ENCODE measurements around the gene DISP3.
A peak's percentile ranks its signal among the peaks of the same experiment; 100 is the strongest.

The DISP3 gene

DNA sequence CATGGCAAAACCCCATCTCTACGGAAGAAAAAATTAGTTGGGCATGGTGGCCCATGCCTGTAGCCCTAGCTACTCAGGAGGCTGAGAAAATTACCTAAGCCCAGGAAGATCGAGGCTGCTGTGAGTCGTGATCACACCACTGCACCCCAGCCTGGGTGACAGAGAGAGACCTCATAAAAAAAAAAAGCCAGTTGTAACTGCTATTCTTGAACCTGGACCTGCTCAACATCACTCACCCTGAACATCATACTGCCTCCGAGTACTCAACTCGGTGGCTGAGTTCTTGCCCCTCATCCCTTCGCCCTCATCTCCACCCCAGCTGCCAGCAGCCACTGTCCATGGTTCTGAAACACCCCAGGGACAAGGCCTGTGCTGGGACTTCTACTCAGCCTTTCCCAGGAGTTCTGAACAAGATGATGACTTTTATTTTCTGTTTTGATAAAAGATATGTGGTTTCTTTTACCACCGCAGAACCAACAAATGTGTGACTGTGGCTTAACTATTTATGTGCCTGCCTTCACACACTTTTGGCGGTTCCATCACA is 5.4 kb upstream of the DISP3 start:
- Histone ChIP-seq H3K9me3 (ENCODE audit: control insufficient read depth in 1 of 2, low read length in 2 of 2) (no peaks in the 10 kb centered on the region), H3K4me1 (ENCODE audit: control insufficient read depth in 1 of 2, insufficient read depth in 2 of 2, low read length in 2 of 2) (no peaks in the 10 kb centered on the region), H3K27ac (ENCODE audit: low read depth, low read length) (no peak overlapping the region), H3K36me3 (ENCODE audit: control insufficient read depth in 1 of 2, insufficient read depth in 2 of 2, low read length in 2 of 2) (no peaks in the 10 kb centered on the region), H3K27me3 (ENCODE audit: control insufficient read depth in 1 of 2, insufficient read depth in 2 of 2, low read length in 2 of 2) (peaks cover 8 to 19% of the 10 kb centered on the region in 2 donors), H3K4me3 (ENCODE audit: low read depth in 1 of 2, low read length in 2 of 2) (no peak overlapping the region), H3K9ac (ENCODE audit: low read depth in 1 of 2, low read length in 2 of 2) (no peak overlapping the region)

GRCh38 chr1:11474826-11475225 is 4.1 kb upstream of the DISP3 start:
- Histone ChIP-seq H3K4me3 (ENCODE audit: low read depth in 1 of 2, low read length in 2 of 2) (no peak overlapping the region), H3K9me3 (ENCODE audit: control insufficient read depth in 1 of 2, low read length in 2 of 2) (no peaks in the 10 kb centered on the region), H3K36me3 (ENCODE audit: control insufficient read depth in 1 of 2, insufficient read depth in 2 of 2, low read length in 2 of 2) (no peaks in the 10 kb centered on the region), H3K9ac (ENCODE audit: low read depth in 1 of 2, low read length in 2 of 2) (no peak overlapping the region), H3K4me1 (ENCODE audit: control insufficient read depth in 1 of 2, insufficient read depth in 2 of 2, low read length in 2 of 2) (peaks cover 0 to 4% of the 10 kb centered on the region in 2 donors), H3K27ac (ENCODE audit: low read depth, low read length) (no peak overlapping the region), H3K27me3 (ENCODE audit: control insufficient read depth in 1 of 2, insufficient read depth in 2 of 2, low read length in 2 of 2) (peaks cover 13 to 25% of the 10 kb centered on the region in 2 donors)

GRCh38 chr1:11475748-11476147 is 3.2 kb upstream of the DISP3 start:
- Histone ChIP-seq H3K9ac (ENCODE audit: low read depth in 1 of 2, low read length in 2 of 2) (no peak overlapping the region), H3K4me1 (ENCODE audit: control insufficient read depth in 1 of 2, insufficient read depth in 2 of 2, low read length in 2 of 2) (peaks cover 0 to 4% of the 10 kb centered on the region in 2 donors), H3K4me3 (ENCODE audit: low read depth in 1 of 2, low read length in 2 of 2) (no peak overlapping the region), H3K27ac (ENCODE audit: low read depth, low read length) (no peak overlapping the region), H3K27me3 (ENCODE audit: control insufficient read depth in 1 of 2, insufficient read depth in 2 of 2, low read length in 2 of 2) (peaks cover 21 to 32% of the 10 kb centered on the region in 2 donors), H3K9me3 (ENCODE audit: control insufficient read depth in 1 of 2, low read length in 2 of 2) (no peaks in the 10 kb centered on the region), H3K36me3 (ENCODE audit: control insufficient read depth in 1 of 2, insufficient read depth in 2 of 2, low read length in 2 of 2) (no peaks in the 10 kb centered on the region)

GRCh38 chr1:11479375-11479979 is 522 bp downstream of the DISP3 start:
- no peaks in the 10 kb centered on the region for H3K36me3 ChIP-seq (ENCODE audit: control insufficient read depth in 1 of 2, insufficient read depth in 2 of 2, low read length in 2 of 2)

GRCh38 chr1:11481019-11481418 is 2.1 kb downstream of the DISP3 start:
- H3K27ac ChIP-seq (ENCODE audit: low read depth, low read length): no peak overlapping the region
- no peaks in the 10 kb centered on the region for H3K9me3 ChIP-seq (ENCODE audit: control insufficient read depth in 1 of 2, low read length in 2 of 2)
- no peak overlapping the region for H3K4me3 ChIP-seq (ENCODE audit: low read depth in 1 of 2, low read length in 2 of 2)
- H3K4me1 ChIP-seq (ENCODE audit: control insufficient read depth in 1 of 2, insufficient read depth in 2 of 2, low read length in 2 of 2): peaks cover 0 to 4% of the 10 kb centered on the region in 2 donors
- peaks cover 31 to 35% of the 10 kb centered on the region in 2 donors for H3K27me3 ChIP-seq (ENCODE audit: control insufficient read depth in 1 of 2, insufficient read depth in 2 of 2, low read length in 2 of 2)
- no peak overlapping the region for H3K9ac ChIP-seq (ENCODE audit: low read depth in 1 of 2, low read length in 2 of 2)
- H3K36me3 ChIP-seq (ENCODE audit: control insufficient read depth in 1 of 2, insufficient read depth in 2 of 2, low read length in 2 of 2): no peaks in the 10 kb centered on the region

More at GRCh38 chr1:11479375-11479979, 522 bp downstream of the DISP3 start:
- Histone ChIP-seq H3K9me3 (ENCODE audit: control insufficient read depth in 1 of 2, low read length in 2 of 2) (no peaks in the 10 kb centered on the region), H3K4me1 (ENCODE audit: control insufficient read depth in 1 of 2, insufficient read depth in 2 of 2, low read length in 2 of 2) (peaks cover 0 to 4% of the 10 kb centered on the region in 2 donors), H3K27ac (ENCODE audit: low read depth, low read length) (no peak overlapping the region), H3K27me3 (ENCODE audit: control insufficient read depth in 1 of 2, insufficient read depth in 2 of 2, low read length in 2 of 2) (peaks cover 27 to 40% of the 10 kb centered on the region in 2 donors), H3K9ac (ENCODE audit: low read depth in 1 of 2, low read length in 2 of 2) (no peak overlapping the region), H3K4me3 (ENCODE audit: low read depth in 1 of 2, low read length in 2 of 2) (peak overlapping the region; percentile 43 to 59)

DNA sequence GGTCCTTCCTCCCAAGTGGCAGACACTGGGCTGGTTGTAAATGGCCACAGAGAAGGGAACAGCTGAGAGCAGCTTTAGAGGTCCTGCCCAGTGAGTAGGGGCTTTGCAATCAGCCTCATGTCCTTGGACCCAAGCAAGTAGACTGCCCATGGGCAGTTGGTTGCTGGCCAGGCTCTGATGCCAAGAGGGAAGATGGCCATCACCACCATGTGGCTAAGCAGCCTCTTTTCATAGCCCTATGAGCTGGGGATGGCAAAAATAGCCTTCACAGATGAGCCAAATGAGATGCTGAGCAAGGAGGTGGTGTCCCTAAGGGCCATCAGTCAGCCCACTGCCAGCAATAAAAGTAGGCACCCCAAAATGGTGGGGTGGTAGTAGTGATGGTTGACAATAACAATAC is 3.2 kb downstream of the DISP3 start:
- H3K9me3 ChIP-seq (ENCODE audit: control insufficient read depth in 1 of 2, low read length in 2 of 2): no peaks in the 10 kb centered on the region
- H3K36me3 ChIP-seq (ENCODE audit: control insufficient read depth in 1 of 2, insufficient read depth in 2 of 2, low read length in 2 of 2): no peaks in the 10 kb centered on the region
- H3K27ac ChIP-seq (ENCODE audit: low read depth, low read length): no peak overlapping the region
- H3K9ac ChIP-seq (ENCODE audit: low read depth in 1 of 2, low read length in 2 of 2): no peak overlapping the region
- peaks cover 0 to 4% of the 10 kb centered on the region in 2 donors for H3K4me1 ChIP-seq (ENCODE audit: control insufficient read depth in 1 of 2, insufficient read depth in 2 of 2, low read length in 2 of 2)
- no peak overlapping the region for H3K4me3 ChIP-seq (ENCODE audit: low read depth in 1 of 2, low read length in 2 of 2)
- H3K27me3 ChIP-seq (ENCODE audit: control insufficient read depth in 1 of 2, insufficient read depth in 2 of 2, low read length in 2 of 2): peaks cover 32 to 34% of the 10 kb centered on the region in 2 donors

- Histone ChIP-seq H3K27me3 (ENCODE audit: control insufficient read depth in 1 of 2, insufficient read depth in 2 of 2, low read length in 2 of 2) (peaks cover 27 to 34% of the 10 kb centered on the region in 2 donors), H3K9me3 (ENCODE audit: control insufficient read depth in 1 of 2, low read length in 2 of 2) (no peaks in the 10 kb centered on the region), H3K4me1 (ENCODE audit: control insufficient read depth in 1 of 2, insufficient read depth in 2 of 2, low read length in 2 of 2) (peaks cover 0 to 4% of the 10 kb centered on the region in 2 donors), H3K9ac (ENCODE audit: low read depth in 1 of 2, low read length in 2 of 2) (no peak overlapping the region), H3K4me3 (ENCODE audit: low read depth in 1 of 2, low read length in 2 of 2) (no peak overlapping the region), H3K27ac (ENCODE audit: low read depth, low read length) (no peak overlapping the region), H3K36me3 (ENCODE audit: control insufficient read depth in 1 of 2, insufficient read depth in 2 of 2, low read length in 2 of 2) (no peaks in the 10 kb centered on the region)
These were observed 3.9 kb downstream of the DISP3 start for GRCh38 chr1:11482701-11483479.

- Histone ChIP-seq H3K4me3 (ENCODE audit: low read depth in 1 of 2, low read length in 2 of 2) (no peak overlapping the region), H3K27ac (ENCODE audit: low read depth, low read length) (no peak overlapping the region), H3K36me3 (ENCODE audit: control insufficient read depth in 1 of 2, insufficient read depth in 2 of 2, low read length in 2 of 2) (no peaks in the 10 kb centered on the region), H3K9ac (ENCODE audit: low read depth in 1 of 2, low read length in 2 of 2) (no peak overlapping the region), H3K4me1 (ENCODE audit: control insufficient read depth in 1 of 2, insufficient read depth in 2 of 2, low read length in 2 of 2) (peaks cover 0 to 4% of the 10 kb centered on the region in 2 donors), H3K27me3 (ENCODE audit: control insufficient read depth in 1 of 2, insufficient read depth in 2 of 2, low read length in 2 of 2) (peaks cover 27 to 29% of the 10 kb centered on the region in 2 donors), H3K9me3 (ENCODE audit: control insufficient read depth in 1 of 2, low read length in 2 of 2) (no peaks in the 10 kb centered on the region)
These were observed 4.8 kb downstream of the DISP3 start for GRCh38 chr1:11483581-11484320.

DNA sequence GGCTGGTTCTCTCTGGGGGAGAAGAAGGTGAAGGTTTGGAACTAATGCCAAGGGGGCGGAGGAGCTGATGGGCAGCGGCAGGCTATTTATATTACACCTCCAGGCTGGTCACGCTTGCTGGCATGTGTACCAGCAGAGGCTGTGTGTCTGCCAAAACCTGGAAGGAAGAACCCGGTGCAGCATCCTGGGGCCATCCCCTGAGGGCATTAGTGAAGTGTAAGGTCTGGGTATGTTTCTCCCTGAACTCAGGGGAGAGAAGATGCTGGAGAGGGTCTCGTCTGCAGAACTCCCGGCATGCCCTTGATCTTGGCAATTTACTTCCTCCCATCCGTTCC is 5.3 kb downstream of the DISP3 start:
- no peaks in the 10 kb centered on the region for H3K36me3 ChIP-seq (ENCODE audit: control insufficient read depth in 1 of 2, insufficient read depth in 2 of 2, low read length in 2 of 2)
- H3K9me3 ChIP-seq (ENCODE audit: control insufficient read depth in 1 of 2, low read length in 2 of 2): no peaks in the 10 kb centered on the region
- H3K4me3 ChIP-seq (ENCODE audit: low read depth in 1 of 2, low read length in 2 of 2): no peak overlapping the region
- H3K27ac ChIP-seq (ENCODE audit: low read depth, low read length): no peak overlapping the region
- no peak overlapping the region for H3K9ac ChIP-seq (ENCODE audit: low read depth in 1 of 2, low read length in 2 of 2)
- peaks cover 26 to 27% of the 10 kb centered on the region in 2 donors for H3K27me3 ChIP-seq (ENCODE audit: control insufficient read depth in 1 of 2, insufficient read depth in 2 of 2, low read length in 2 of 2)
- H3K4me1 ChIP-seq (ENCODE audit: control insufficient read depth in 1 of 2, insufficient read depth in 2 of 2, low read length in 2 of 2): peaks cover 0 to 3% of the 10 kb centered on the region in 2 donors

DNA sequence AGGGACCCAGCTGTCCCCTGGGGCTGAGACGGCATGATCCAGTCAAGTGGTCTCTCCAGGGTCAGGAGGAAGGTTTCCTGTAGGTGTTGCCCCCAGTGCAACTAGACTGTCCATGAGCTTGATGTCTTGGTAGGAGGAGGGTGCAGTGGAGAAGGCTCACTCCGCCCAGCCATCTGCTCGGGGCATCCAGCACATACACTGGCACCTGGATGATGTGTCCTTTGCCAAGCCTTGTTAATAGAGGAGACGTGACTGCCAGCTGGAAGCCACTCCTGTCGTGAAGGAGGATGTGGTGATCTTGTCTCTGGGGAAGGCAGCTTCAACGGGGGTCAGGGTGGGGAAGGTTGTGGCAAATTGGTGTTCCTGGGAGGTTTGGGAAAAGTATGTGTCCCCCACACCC is 6.2 kb downstream of the DISP3 start:
- Histone ChIP-seq H3K36me3 (ENCODE audit: control insufficient read depth in 1 of 2, insufficient read depth in 2 of 2, low read length in 2 of 2) (no peaks in the 10 kb centered on the region), H3K27me3 (ENCODE audit: control insufficient read depth in 1 of 2, insufficient read depth in 2 of 2, low read length in 2 of 2) (peaks cover 18 to 22% of the 10 kb centered on the region in 2 donors), H3K27ac (ENCODE audit: low read depth, low read length) (no peak overlapping the region), H3K4me3 (ENCODE audit: low read depth in 1 of 2, low read length in 2 of 2) (no peak overlapping the region), H3K9me3 (ENCODE audit: control insufficient read depth in 1 of 2, low read length in 2 of 2) (no peaks in the 10 kb centered on the region), H3K9ac (ENCODE audit: low read depth in 1 of 2, low read length in 2 of 2) (no peak overlapping the region), H3K4me1 (ENCODE audit: control insufficient read depth in 1 of 2, insufficient read depth in 2 of 2, low read length in 2 of 2) (no peaks in the 10 kb centered on the region)
